B cell (primary cell): ENCODE results near the gene LTO1.

Source experiments
- EZH2 ChIP-seq: IDR thresholded peaks from 2 replicates; pipeline ENCODE4 v1.6.1; 2012; ENCODE audit warnings: borderline replicate concordance, low read depth, mild to moderate bottlenecking, moderate library complexity, low read length; ENCODE audit not compliant: insufficient read depth, poor library complexity, severe bottlenecking
- TF ChIP-seq, protein P1 (sequence below): fragments of 200-600 bp; IDR thresholded peaks from one replicate; pipeline ENCODE4 v1.8.0; 2022; ENCODE audit warnings: antibody characterized with exemption, mild to moderate bottlenecking

DNA sequence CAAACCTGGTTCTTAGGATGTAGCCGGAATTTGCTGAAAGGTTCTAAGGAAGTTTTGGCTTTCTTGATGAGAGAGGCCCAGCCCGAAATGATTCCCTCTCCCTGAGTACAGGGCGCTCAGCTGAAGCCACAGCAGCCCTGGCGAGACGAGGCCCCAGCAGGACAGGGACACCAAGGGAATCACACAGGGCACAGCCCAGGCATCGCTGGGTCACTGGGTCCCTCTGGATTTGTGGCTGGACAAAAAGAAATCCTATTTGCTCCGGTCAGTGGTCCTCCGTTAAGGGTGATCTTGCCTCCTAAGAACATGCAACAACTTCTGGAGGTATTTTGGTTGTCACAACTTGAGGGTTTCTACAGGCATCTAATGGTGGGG, 22.3 kb upstream of the LTO1 start:
- TF ChIP-seq, protein P1, sequence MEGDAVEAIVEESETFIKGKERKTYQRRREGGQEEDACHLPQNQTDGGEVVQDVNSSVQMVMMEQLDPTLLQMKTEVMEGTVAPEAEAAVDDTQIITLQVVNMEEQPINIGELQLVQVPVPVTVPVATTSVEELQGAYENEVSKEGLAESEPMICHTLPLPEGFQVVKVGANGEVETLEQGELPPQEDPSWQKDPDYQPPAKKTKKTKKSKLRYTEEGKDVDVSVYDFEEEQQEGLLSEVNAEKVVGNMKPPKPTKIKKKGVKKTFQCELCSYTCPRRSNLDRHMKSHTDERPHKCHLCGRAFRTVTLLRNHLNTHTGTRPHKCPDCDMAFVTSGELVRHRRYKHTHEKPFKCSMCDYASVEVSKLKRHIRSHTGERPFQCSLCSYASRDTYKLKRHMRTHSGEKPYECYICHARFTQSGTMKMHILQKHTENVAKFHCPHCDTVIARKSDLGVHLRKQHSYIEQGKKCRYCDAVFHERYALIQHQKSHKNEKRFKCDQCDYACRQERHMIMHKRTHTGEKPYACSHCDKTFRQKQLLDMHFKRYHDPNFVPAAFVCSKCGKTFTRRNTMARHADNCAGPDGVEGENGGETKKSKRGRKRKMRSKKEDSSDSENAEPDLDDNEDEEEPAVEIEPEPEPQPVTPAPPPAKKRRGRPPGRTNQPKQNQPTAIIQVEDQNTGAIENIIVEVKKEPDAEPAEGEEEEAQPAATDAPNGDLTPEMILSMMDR: no peak
- TF ChIP-seq EZH2: no peak
